ENCODE results near the gene UPP1. TPM values are rescaled to one million over a fixed set of nuclear protein-coding genes. Genes with fewer than 3 reads are reported as not detected.

The UPP1 gene
- total RNA-seq, 4 donors from 2014 or later: 21.5 to 178 (median 49.6) TPM

DNA sequence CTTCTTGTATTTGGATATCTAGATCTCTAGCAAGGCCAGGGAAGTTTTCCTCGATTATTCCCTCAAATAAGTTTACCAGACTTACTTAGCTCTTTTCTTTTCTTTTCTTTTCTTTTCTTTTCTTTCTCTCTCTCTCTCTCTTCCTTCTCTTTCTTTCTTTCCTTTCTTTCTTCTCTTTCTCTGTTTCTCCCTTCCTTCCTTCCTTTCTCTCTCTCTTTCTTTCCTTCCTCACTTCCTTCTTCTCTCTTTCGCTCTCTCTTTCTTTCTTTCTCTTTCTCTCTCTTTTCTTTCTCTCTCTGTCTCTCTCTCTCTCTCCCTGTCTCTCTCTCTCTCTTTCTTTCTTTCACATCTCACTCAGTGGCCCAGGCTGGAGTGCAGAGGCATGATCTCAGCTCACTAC lies 37.0 kb downstream of the UPP1 start:
- Histone ChIP-seq H3K27ac (no peak overlapping the region), H3K4me1 (no peaks in the 10 kb centered on the region), H3K4me3 (no peak overlapping the region), H3K27me3 (peaks cover 0 to 4% (median 0%) of the 10 kb centered on the region in 4 donors), H3K9me3 (no peaks in the 10 kb centered on the region), H3K36me3 (no peaks in the 10 kb centered on the region)
- WGBS, 2 donors: 90 to 95% methylated on average over 2 of the region's 2 CpGs
- TF ChIP-seq CTCF (IDR thresholded peaks at IDR 0.05) (no peak), POLR2A (IDR thresholded peaks at IDR 0.05) (no peak)
- DNase-seq: no peak
- intact Hi-C loops (cut with DNase I): no loop called here

- no peak for TF ChIP-seq POLR2A (IDR thresholded peaks at IDR 0.05)
- no peak for TF ChIP-seq CTCF (IDR thresholded peaks at IDR 0.05)
- Histone ChIP-seq H3K27me3 (no peaks in the 10 kb centered on the region), H3K4me1 (peaks cover 0 to 5% (median 0%) of the 10 kb centered on the region in 3 donors), H3K4me3 (no peak overlapping the region), H3K9me3 (no peaks in the 10 kb centered on the region), H3K27ac (no peak overlapping the region), H3K36me3 (no peaks in the 10 kb centered on the region)
- no peak for DNase-seq
- intact Hi-C loops (cut with DNase I): no loop called here
Measured at GRCh38 chr7:48130658-48131108, 41.6 kb downstream of the UPP1 start.

DNA sequence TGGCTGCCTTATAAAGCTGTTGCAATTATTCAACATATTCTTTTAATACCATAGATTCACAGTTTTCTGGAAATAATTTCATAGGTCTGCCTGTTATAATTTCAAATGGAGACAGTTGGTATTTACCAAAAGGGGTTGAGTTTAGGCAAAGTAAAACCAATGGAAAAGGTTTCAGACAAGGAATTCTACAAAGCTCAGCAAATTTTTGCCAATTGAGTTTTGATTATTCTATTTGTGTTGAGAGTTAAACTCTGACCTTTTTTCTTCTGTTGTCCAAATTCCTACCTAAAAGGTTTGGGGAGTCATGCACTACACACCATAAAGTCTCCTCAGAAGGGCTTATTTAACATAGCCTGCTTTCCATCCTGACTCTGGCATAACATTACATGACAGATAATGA lies 43.7 kb downstream of the UPP1 start:
- no peaks in the 10 kb centered on the region for H3K36me3 ChIP-seq
- TF ChIP-seq POLR2A (IDR thresholded peaks at IDR 0.05) (no peak), CTCF (IDR thresholded peaks at IDR 0.05) (no peak)
- H3K27ac ChIP-seq: no peak overlapping the region
- intact Hi-C loops (cut with DNase I): no loop called here
- H3K27me3 ChIP-seq: no peaks in the 10 kb centered on the region
- H3K9me3 ChIP-seq: no peaks in the 10 kb centered on the region
- H3K4me3 ChIP-seq: no peak overlapping the region
- H3K4me1 ChIP-seq: peaks cover 0 to 7% (median 0%) of the 10 kb centered on the region in 3 donors
- DNase-seq: no peak

- Histone ChIP-seq H3K27ac (no peak overlapping the region), H3K36me3 (no peaks in the 10 kb centered on the region), H3K4me3 (no peak overlapping the region), H3K9me3 (no peaks in the 10 kb centered on the region), H3K4me1 (peaks cover 0 to 27% (median 3%) of the 10 kb centered on the region in 3 donors), H3K27me3 (no peaks in the 10 kb centered on the region)
- DNase-seq: no peak
- intact Hi-C loops (cut with DNase I): no loop called here
- WGBS, 2 donors: 55 to 58% methylated on average over 2 to 3 of the region's 3 CpGs
- TF ChIP-seq POLR2A (IDR thresholded peaks at IDR 0.05) (no peak), CTCF (IDR thresholded peaks at IDR 0.05) (peak in 1 of 6 experiments; percentile 35)
Measured at GRCh38 chr7:48139459-48139858, 50.4 kb downstream of the UPP1 start.

- intact Hi-C loops (cut with DNase I): no loop called here
- Histone ChIP-seq H3K4me3 (peak overlapping the region in 1 of 4 donors; percentile 26), H3K4me1 (peaks cover 0 to 30% (median 3%) of the 10 kb centered on the region in 3 donors), H3K27me3 (no peaks in the 10 kb centered on the region), H3K9me3 (no peaks in the 10 kb centered on the region), H3K36me3 (no peaks in the 10 kb centered on the region), H3K27ac (no peak overlapping the region)
- TF ChIP-seq POLR2A (IDR thresholded peaks at IDR 0.05) (no peak), CTCF (IDR thresholded peaks at IDR 0.05) (no peak)
- 46 to 57% methylated on average over 6 to 7 of the region's 7 CpGs for WGBS, 2 donors
- no peak for DNase-seq
Measured at GRCh38 chr7:48140001-48140681, 51.1 kb downstream of the UPP1 start.

Measured in esophagus squamous epithelium (tissue), 5 donors.